WTC11 (cell line): Measurements from ENCODE around the gene ADAT1. TPM values are rescaled to one million over a fixed set of nuclear protein-coding genes. Genes with fewer than 3 reads are reported as not detected.

ENCODE experiments used
- ATAC-seq: fragments of 200-7000 bp; cut with Tn5 transposase; 2 replicates; pipeline ENCODE4 v1.10.0; 2021; ENCODE audit warnings: mild to moderate bottlenecking, moderate library complexity
- CTCF ChIA-PET: fragments of 300-600 bp; sonication (Branson Sonifier 250); formaldehyde crosslinking; loops from one replicate; lab custom pipeline; 2021; ENCODE audit warnings: antibody characterized with exemption; lab: Charles Lee
- POLR2A ChIA-PET: fragments of 350-600 bp; sonication (Branson Sonifier 250); formaldehyde crosslinking; loops from one replicate; lab custom pipeline; 2021; ENCODE audit warnings: antibody characterized with exemption; lab: Charles Lee
- DNase-seq: peaks from one replicate; pipeline ENCODE4 v3.0.0; 2021; ENCODE audit warnings: low spot score
- H3K27ac Mint-ChIP-seq: 2 replicates; pipeline ENCODE4 v1.8.0; 2021; ENCODE audit warnings: mixed read lengths
- H3K27me3 Mint-ChIP-seq: 2 replicates; pipeline ENCODE4 v1.8.0; 2021; ENCODE audit warnings: low read depth, mild to moderate bottlenecking, moderate library complexity, mixed read lengths
- H3K36me3 Mint-ChIP-seq: 2 replicates; pipeline ENCODE4 v1.8.0; 2021; ENCODE audit warnings: mixed read lengths
- H3K4me1 Mint-ChIP-seq: 2 replicates; pipeline ENCODE4 v1.8.0; 2022; ENCODE audit warnings: mixed read lengths
- H3K4me3 Mint-ChIP-seq: 2 replicates; pipeline ENCODE4 v1.8.0; 2021; ENCODE audit warnings: mild to moderate bottlenecking, moderate library complexity, mixed read lengths
- H3K9me3 Mint-ChIP-seq: 2 replicates; pipeline ENCODE4 v1.8.0; 2021; ENCODE audit warnings: mixed read lengths
- ATF1 ChIP-seq: sonication (generic); formaldehyde crosslinking; IDR thresholded peaks from 2 replicates; pipeline ENCODE4 v1.8.1; 2023; ENCODE audit warnings: mild to moderate bottlenecking, moderate library complexity, missing genetic modification reagents
- CBFB ChIP-seq: sonication (generic); formaldehyde crosslinking; IDR thresholded peaks from 2 replicates; pipeline ENCODE4 v1.8.1; 2022; ENCODE audit warnings: mild to moderate bottlenecking, low read depth, missing genetic modification reagents
- CREM ChIP-seq: sonication (generic); formaldehyde crosslinking; IDR thresholded peaks from 2 replicates; pipeline ENCODE4 v1.8.1; 2022; ENCODE audit warnings: mild to moderate bottlenecking, missing genetic modification reagents, moderate library complexity
- ELF4 ChIP-seq: sonication (generic); formaldehyde crosslinking; IDR thresholded peaks from 2 replicates; pipeline ENCODE4 v1.8.1; 2022; ENCODE audit warnings: low read depth, mild to moderate bottlenecking, moderate library complexity, missing genetic modification reagents
- FOXJ3 ChIP-seq: sonication (generic); formaldehyde crosslinking; IDR thresholded peaks from 2 replicates; pipeline ENCODE4 v1.9.0; 2021; ENCODE audit warnings: missing genetic modification reagents, mild to moderate bottlenecking, borderline replicate concordance
- FOXK1 ChIP-seq: sonication (generic); formaldehyde crosslinking; IDR thresholded peaks from 2 replicates; pipeline ENCODE4 v1.8.0; 2022; ENCODE audit warnings: mild to moderate bottlenecking, moderate library complexity, missing genetic modification reagents
- NFATC4 ChIP-seq: fragments of 250-450 bp; sonication (Bioruptor Pico); IDR thresholded peaks from 2 replicates; pipeline ENCODE4 v1.9.0; 2021; ENCODE audit warnings: mild to moderate bottlenecking
- NFE2L1 ChIP-seq: sonication (generic); formaldehyde crosslinking; IDR thresholded peaks from 2 replicates; pipeline ENCODE4 v1.8.1; 2023; ENCODE audit warnings: missing genetic modification reagents
- NR1H2 ChIP-seq: sonication (generic); formaldehyde crosslinking; IDR thresholded peaks from 2 replicates; pipeline ENCODE4 v1.9.0; 2021; ENCODE audit warnings: mild to moderate bottlenecking, moderate library complexity, missing genetic modification reagents
- RORB ChIP-seq: fragments of 250-450 bp; sonication (Bioruptor Pico); IDR thresholded peaks from 2 replicates; pipeline ENCODE4 v1.9.0; 2021; ENCODE audit warnings: mild to moderate bottlenecking
- TP53 ChIP-seq: sonication (generic); formaldehyde crosslinking; IDR thresholded peaks from 2 replicates; pipeline ENCODE4 v1.8.1; 2023; ENCODE audit warnings: mild to moderate bottlenecking, missing genetic modification reagents
- ZNF121 ChIP-seq: sonication (generic); formaldehyde crosslinking; IDR thresholded peaks from 2 replicates; pipeline ENCODE4 v1.8.0; 2023; ENCODE audit warnings: missing genetic modification reagents
- ZNF138 ChIP-seq: sonication (generic); formaldehyde crosslinking; conservative IDR thresholded peaks from 2 replicates; pipeline ENCODE4 v1.8.1; 2022; ENCODE audit warnings: mild to moderate bottlenecking, moderate library complexity, missing genetic modification reagents
- ZNF219 ChIP-seq: sonication (generic); formaldehyde crosslinking; IDR thresholded peaks from 2 replicates; pipeline ENCODE4 v1.8.0; 2023; ENCODE audit warnings: missing genetic modification reagents, mild to moderate bottlenecking, borderline replicate concordance
- ZNF396 ChIP-seq: fragments of 250-450 bp; sonication (Bioruptor Pico); IDR thresholded peaks from 2 replicates; pipeline ENCODE4 v1.8.0; 2021; ENCODE audit warnings: mild to moderate bottlenecking, moderate library complexity, borderline replicate concordance
- ZNF671 ChIP-seq: fragments of 250-450 bp; sonication (Bioruptor Pico); IDR thresholded peaks from 2 replicates; pipeline ENCODE4 v1.8.0; 2021; ENCODE audit warnings: mild to moderate bottlenecking
- total RNA-seq: library from RNA; stranded (reverse); gene quantifications from 3 replicates; pipeline ENCODE4 v1.2.3, GENCODE V29; 2021
- TF ChIP-seq, protein P1 (sequence below): sonication (generic); formaldehyde crosslinking; IDR thresholded peaks from 2 replicates; pipeline ENCODE4 v1.8.1; 2023; ENCODE audit warnings: mild to moderate bottlenecking, missing genetic modification reagents, moderate library complexity
- TF ChIP-seq, protein P2 (sequence below): sonication (generic); formaldehyde crosslinking; IDR thresholded peaks from 2 replicates; pipeline ENCODE4 v1.8.0; 2023; ENCODE audit warnings: mild to moderate bottlenecking, missing genetic modification reagents
- TF ChIP-seq, protein P3 (sequence below): sonication (generic); formaldehyde crosslinking; IDR thresholded peaks from 2 replicates; pipeline ENCODE4 v1.8.1; 2023; ENCODE audit warnings: mild to moderate bottlenecking, missing genetic modification reagents, borderline replicate concordance
- TF ChIP-seq, protein P4 (sequence below): sonication (generic); formaldehyde crosslinking; IDR thresholded peaks from 2 replicates; pipeline ENCODE4 v1.8.1; 2022; ENCODE audit warnings: low read depth, missing genetic modification reagents, borderline replicate concordance
- TF ChIP-seq, protein P5 (sequence below): sonication (generic); formaldehyde crosslinking; IDR thresholded peaks from 2 replicates; pipeline ENCODE4 v1.8.1; 2022; ENCODE audit warnings: mild to moderate bottlenecking, missing genetic modification reagents, moderate library complexity, borderline replicate concordance
- TF ChIP-seq, protein P6 (sequence below): fragments of 200-600 bp; IDR thresholded peaks from 2 replicates; pipeline ENCODE4 v1.8.0; 2022; ENCODE audit warnings: antibody characterized with exemption
- TF ChIP-seq, protein P7 (sequence below): sonication (generic); formaldehyde crosslinking; IDR thresholded peaks from 2 replicates; pipeline ENCODE4 v1.8.0; 2022; ENCODE audit warnings: mild to moderate bottlenecking, missing genetic modification reagents

The ADAT1 gene
- total RNA-seq, 1 experiment from 2014 or later: 46.0 TPM

DNA sequence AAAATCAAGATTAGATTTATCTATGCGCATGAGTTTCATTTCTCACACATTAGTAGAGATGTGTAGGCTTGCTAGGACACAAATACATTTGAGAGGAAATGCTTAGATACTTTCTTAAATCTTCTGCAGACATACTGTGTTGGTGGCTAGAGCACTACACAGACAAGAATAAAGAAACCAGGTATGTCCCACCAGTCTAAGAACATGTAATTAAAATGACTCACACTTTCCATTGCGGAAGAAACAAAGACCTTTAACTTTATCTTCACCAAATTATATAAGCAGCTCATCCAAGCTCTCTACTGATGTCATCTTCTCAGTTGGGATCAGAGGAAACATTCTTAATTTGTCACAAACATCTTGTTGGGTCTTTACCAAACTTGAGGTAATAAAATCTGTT is 44.4 kb downstream of the ADAT1 start:
- no peak for ATAC-seq
- CTCF ChIA-PET: no interaction called here
- H3K36me3 Mint-ChIP-seq: peaks cover 38% of the 10 kb centered on the region

DNA sequence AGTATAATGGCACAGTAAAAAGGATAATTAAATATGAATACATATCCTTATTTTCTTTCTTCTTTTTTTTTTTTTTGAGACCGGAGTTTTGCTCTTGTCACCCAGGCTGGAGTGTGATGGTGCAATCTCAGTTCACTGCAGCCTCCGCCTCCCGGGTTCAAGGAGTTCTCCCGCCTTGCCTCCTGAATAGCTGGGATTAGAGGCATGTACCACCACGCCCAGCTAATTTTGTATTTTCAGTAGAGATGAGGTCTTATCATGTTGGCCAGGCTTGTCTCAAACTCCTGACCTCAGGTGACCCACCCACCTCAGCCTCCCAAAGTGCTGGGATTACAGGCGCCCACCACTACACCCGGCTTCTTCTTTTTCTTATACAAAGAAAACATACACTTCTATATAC is 44.9 kb downstream of the ADAT1 start:
- Mint-ChIP-seq H3K36me3 (peaks cover 43% of the 10 kb centered on the region), H3K4me3 (no peak overlapping the region), H3K4me1 (peaks cover 16% of the 10 kb centered on the region), H3K27ac (no peak overlapping the region), H3K9me3 (no peaks in the 10 kb centered on the region), H3K27me3 (no peaks in the 10 kb centered on the region)
- ATAC-seq: no peak
- ChIA-PET POLR2A (no interaction called here), CTCF (no interaction called here)
- no peak for DNase-seq
- TF ChIP-seq, protein P1, sequence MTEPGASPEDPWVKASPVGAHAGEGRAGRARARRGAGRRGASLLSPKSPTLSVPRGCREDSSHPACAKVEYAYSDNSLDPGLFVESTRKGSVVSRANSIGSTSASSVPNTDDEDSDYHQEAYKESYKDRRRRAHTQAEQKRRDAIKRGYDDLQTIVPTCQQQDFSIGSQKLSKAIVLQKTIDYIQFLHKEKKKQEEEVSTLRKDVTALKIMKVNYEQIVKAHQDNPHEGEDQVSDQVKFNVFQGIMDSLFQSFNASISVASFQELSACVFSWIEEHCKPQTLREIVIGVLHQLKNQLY: no peak
- TF ChIP-seq CBFB (CRISPR knock-in tag): no peak
- TF ChIP-seq ZNF138 (CRISPR knock-in tag): no peak
- TF ChIP-seq FOXJ3 (CRISPR knock-in tag): no peak
- TF ChIP-seq ZNF219: no peak
- no peak for TF ChIP-seq NR1H2
- TF ChIP-seq, protein P2, sequence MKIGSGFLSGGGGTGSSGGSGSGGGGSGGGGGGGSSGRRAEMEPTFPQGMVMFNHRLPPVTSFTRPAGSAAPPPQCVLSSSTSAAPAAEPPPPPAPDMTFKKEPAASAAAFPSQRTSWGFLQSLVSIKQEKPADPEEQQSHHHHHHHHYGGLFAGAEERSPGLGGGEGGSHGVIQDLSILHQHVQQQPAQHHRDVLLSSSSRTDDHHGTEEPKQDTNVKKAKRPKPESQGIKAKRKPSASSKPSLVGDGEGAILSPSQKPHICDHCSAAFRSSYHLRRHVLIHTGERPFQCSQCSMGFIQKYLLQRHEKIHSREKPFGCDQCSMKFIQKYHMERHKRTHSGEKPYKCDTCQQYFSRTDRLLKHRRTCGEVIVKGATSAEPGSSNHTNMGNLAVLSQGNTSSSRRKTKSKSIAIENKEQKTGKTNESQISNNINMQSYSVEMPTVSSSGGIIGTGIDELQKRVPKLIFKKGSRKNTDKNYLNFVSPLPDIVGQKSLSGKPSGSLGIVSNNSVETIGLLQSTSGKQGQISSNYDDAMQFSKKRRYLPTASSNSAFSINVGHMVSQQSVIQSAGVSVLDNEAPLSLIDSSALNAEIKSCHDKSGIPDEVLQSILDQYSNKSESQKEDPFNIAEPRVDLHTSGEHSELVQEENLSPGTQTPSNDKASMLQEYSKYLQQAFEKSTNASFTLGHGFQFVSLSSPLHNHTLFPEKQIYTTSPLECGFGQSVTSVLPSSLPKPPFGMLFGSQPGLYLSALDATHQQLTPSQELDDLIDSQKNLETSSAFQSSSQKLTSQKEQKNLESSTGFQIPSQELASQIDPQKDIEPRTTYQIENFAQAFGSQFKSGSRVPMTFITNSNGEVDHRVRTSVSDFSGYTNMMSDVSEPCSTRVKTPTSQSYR (CRISPR knock-in tag): no peak
- no peak for TF ChIP-seq ATF1
- TF ChIP-seq ZNF396 (CRISPR knock-in tag): no peak
- no peak for TF ChIP-seq RORB (CRISPR knock-in tag)

More for the DNA sequence above, 44.4 kb downstream of the ADAT1 start:
- Mint-ChIP-seq H3K27ac (peak overlapping the region; percentile 12; the same call in 1 of the 2 replicates), H3K27me3 (no peaks in the 10 kb centered on the region), H3K9me3 (no peaks in the 10 kb centered on the region), H3K4me3 (no peak overlapping the region), H3K4me1 (peaks cover 16% of the 10 kb centered on the region)
- TF ChIP-seq, protein P3, sequence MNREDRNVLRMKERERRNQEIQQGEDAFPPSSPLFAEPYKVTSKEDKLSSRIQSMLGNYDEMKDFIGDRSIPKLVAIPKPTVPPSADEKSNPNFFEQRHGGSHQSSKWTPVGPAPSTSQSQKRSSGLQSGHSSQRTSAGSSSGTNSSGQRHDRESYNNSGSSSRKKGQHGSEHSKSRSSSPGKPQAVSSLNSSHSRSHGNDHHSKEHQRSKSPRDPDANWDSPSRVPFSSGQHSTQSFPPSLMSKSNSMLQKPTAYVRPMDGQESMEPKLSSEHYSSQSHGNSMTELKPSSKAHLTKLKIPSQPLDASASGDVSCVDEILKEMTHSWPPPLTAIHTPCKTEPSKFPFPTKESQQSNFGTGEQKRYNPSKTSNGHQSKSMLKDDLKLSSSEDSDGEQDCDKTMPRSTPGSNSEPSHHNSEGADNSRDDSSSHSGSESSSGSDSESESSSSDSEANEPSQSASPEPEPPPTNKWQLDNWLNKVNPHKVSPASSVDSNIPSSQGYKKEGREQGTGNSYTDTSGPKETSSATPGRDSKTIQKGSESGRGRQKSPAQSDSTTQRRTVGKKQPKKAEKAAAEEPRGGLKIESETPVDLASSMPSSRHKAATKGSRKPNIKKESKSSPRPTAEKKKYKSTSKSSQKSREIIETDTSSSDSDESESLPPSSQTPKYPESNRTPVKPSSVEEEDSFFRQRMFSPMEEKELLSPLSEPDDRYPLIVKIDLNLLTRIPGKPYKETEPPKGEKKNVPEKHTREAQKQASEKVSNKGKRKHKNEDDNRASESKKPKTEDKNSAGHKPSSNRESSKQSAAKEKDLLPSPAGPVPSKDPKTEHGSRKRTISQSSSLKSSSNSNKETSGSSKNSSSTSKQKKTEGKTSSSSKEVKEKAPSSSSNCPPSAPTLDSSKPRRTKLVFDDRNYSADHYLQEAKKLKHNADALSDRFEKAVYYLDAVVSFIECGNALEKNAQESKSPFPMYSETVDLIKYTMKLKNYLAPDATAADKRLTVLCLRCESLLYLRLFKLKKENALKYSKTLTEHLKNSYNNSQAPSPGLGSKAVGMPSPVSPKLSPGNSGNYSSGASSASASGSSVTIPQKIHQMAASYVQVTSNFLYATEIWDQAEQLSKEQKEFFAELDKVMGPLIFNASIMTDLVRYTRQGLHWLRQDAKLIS (CRISPR knock-in tag): no peak
- TF ChIP-seq ELF4 (no peak), CREM (CRISPR knock-in tag) (no peak), ZNF121 (no peak), ZNF671 (CRISPR knock-in tag) (no peak), FOXK1 (CRISPR knock-in tag) (no peak), TP53 (CRISPR knock-in tag) (no peak), NFATC4 (CRISPR knock-in tag) (no peak), NFE2L1 (no peak)
- TF ChIP-seq, protein P4, sequence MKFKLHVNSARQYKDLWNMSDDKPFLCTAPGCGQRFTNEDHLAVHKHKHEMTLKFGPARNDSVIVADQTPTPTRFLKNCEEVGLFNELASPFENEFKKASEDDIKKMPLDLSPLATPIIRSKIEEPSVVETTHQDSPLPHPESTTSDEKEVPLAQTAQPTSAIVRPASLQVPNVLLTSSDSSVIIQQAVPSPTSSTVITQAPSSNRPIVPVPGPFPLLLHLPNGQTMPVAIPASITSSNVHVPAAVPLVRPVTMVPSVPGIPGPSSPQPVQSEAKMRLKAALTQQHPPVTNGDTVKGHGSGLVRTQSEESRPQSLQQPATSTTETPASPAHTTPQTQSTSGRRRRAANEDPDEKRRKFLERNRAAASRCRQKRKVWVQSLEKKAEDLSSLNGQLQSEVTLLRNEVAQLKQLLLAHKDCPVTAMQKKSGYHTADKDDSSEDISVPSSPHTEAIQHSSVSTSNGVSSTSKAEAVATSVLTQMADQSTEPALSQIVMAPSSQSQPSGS (CRISPR knock-in tag): no peak
- TF ChIP-seq, protein P5, sequence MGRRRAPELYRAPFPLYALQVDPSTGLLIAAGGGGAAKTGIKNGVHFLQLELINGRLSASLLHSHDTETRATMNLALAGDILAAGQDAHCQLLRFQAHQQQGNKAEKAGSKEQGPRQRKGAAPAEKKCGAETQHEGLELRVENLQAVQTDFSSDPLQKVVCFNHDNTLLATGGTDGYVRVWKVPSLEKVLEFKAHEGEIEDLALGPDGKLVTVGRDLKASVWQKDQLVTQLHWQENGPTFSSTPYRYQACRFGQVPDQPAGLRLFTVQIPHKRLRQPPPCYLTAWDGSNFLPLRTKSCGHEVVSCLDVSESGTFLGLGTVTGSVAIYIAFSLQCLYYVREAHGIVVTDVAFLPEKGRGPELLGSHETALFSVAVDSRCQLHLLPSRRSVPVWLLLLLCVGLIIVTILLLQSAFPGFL: no peak
- TF ChIP-seq, protein P6, sequence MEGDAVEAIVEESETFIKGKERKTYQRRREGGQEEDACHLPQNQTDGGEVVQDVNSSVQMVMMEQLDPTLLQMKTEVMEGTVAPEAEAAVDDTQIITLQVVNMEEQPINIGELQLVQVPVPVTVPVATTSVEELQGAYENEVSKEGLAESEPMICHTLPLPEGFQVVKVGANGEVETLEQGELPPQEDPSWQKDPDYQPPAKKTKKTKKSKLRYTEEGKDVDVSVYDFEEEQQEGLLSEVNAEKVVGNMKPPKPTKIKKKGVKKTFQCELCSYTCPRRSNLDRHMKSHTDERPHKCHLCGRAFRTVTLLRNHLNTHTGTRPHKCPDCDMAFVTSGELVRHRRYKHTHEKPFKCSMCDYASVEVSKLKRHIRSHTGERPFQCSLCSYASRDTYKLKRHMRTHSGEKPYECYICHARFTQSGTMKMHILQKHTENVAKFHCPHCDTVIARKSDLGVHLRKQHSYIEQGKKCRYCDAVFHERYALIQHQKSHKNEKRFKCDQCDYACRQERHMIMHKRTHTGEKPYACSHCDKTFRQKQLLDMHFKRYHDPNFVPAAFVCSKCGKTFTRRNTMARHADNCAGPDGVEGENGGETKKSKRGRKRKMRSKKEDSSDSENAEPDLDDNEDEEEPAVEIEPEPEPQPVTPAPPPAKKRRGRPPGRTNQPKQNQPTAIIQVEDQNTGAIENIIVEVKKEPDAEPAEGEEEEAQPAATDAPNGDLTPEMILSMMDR: no peak
- TF ChIP-seq, protein P7, sequence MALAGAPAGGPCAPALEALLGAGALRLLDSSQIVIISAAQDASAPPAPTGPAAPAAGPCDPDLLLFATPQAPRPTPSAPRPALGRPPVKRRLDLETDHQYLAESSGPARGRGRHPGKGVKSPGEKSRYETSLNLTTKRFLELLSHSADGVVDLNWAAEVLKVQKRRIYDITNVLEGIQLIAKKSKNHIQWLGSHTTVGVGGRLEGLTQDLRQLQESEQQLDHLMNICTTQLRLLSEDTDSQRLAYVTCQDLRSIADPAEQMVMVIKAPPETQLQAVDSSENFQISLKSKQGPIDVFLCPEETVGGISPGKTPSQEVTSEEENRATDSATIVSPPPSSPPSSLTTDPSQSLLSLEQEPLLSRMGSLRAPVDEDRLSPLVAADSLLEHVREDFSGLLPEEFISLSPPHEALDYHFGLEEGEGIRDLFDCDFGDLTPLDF (CRISPR knock-in tag): no peak
- DNase-seq: no peak
- POLR2A ChIA-PET: no interaction called here
